Neural cell (in vitro differentiated cells): ENCODE data around the gene CACNB2. TPM values are rescaled to one million over a fixed set of nuclear protein-coding genes. Genes with fewer than 3 reads are reported as not detected.

Experiments used
- H2AFZ ChIP-seq: fragments of 200-600, 300-800 bp; sonication (generic), shearing (Covaris generic); 2 replicates; pipeline ENCODE4 v1.6.0; 2014; ENCODE audit warnings: low read depth, mild to moderate bottlenecking, antibody characterized with exemption, low read length, moderate library complexity
- H3F3A ChIP-seq: fragments of 200-600 bp; shearing (Covaris generic); 2 replicates; pipeline ENCODE4 v1.6.1; 2016; ENCODE audit warnings: mild to moderate bottlenecking, moderate library complexity, mixed read lengths, antibody characterized with exemption, low read length; ENCODE audit not compliant: insufficient read depth, poor library complexity, severe bottlenecking
- H3K27ac ChIP-seq: fragments of 200-600, 300-800 bp; sonication (generic), shearing (Covaris generic); 2 replicates; pipeline ENCODE4 v1.5.1; 2014; ENCODE audit warnings: mild to moderate bottlenecking, low read length, moderate library complexity
- H3K27me3 ChIP-seq: fragments of 300-800, 200-600 bp; sonication (generic), shearing (Covaris generic); 2 replicates; pipeline ENCODE4 v1.6.0; 2014; ENCODE audit warnings: mild to moderate bottlenecking, low read depth, low read length, moderate library complexity; ENCODE audit not compliant: insufficient read depth
- H3K36me3 ChIP-seq: fragments of 300-800, 200-600 bp; sonication (generic), shearing (Covaris generic); 2 replicates; pipeline ENCODE4 v1.5.1; 2014; ENCODE audit warnings: mild to moderate bottlenecking, antibody characterized with exemption, low read length, moderate library complexity; ENCODE audit not compliant: insufficient read depth
- H3K4me2 ChIP-seq: fragments of 300-800, 200-600 bp; sonication (generic), shearing (Covaris generic); 2 replicates; pipeline ENCODE4 v1.6.0; 2014; ENCODE audit warnings: mild to moderate bottlenecking, low read length
- H3K4me3 ChIP-seq: fragments of 300-800, 200-600 bp; sonication (generic), shearing (Covaris generic); 2 replicates; pipeline ENCODE4 v1.5.1; 2014; ENCODE audit warnings: mild to moderate bottlenecking, low read length, moderate library complexity
- H3K79me2 ChIP-seq: fragments of 200-600 bp; shearing (Covaris generic); replicated peaks from 2 replicates; pipeline ENCODE4 v1.6.0; 2014; ENCODE audit warnings: mild to moderate bottlenecking, low read length, moderate library complexity; ENCODE audit not compliant: insufficient read depth
- H3K9ac ChIP-seq: fragments of 300-800, 200-600 bp; sonication (generic), shearing (Covaris generic); 2 replicates; pipeline ENCODE4 v1.6.1; 2016; ENCODE audit warnings: mild to moderate bottlenecking, low read length, mixed read lengths
- H3K9me2 ChIP-seq: fragments of 200-600 bp; shearing (Covaris generic); 2 replicates; pipeline ENCODE4 v1.6.1; 2016; ENCODE audit warnings: mild to moderate bottlenecking, low read length, mixed read lengths; ENCODE audit not compliant: insufficient read depth
- H3K9me3 ChIP-seq: fragments of 200-600, 300-800 bp; sonication (generic), shearing (Covaris generic); 2 replicates; pipeline ENCODE4 v1.6.1; 2016; ENCODE audit warnings: mild to moderate bottlenecking, mixed run types, low read length, moderate library complexity, mixed read lengths
- H4K20me1 ChIP-seq: fragments of 200-600 bp; shearing (Covaris generic); 2 replicates; pipeline ENCODE4 v1.6.1; 2016; ENCODE audit warnings: mild to moderate bottlenecking, mixed run types; ENCODE audit not compliant: insufficient read depth
- EP300 ChIP-seq: fragments of 450-650 bp; conservative IDR thresholded peaks from 2 replicates; pipeline ENCODE4 v1.6.1; 2014; ENCODE audit warnings: antibody characterized with exemption, mild to moderate bottlenecking, moderate library complexity; ENCODE audit not compliant: poor library complexity, severe bottlenecking
- EZH2 ChIP-seq: fragments of 200-600, 300-800 bp; shearing (Covaris generic), sonication (generic); IDR thresholded peaks from 2 replicates; pipeline ENCODE4 v1.6.1; 2014; ENCODE audit warnings: antibody characterized with exemption, low read length, borderline replicate concordance, mild to moderate bottlenecking; ENCODE audit not compliant: insufficient read depth, poor library complexity, severe bottlenecking
- MXI1 ChIP-seq: fragments of 450-650 bp; conservative IDR thresholded peaks from 2 replicates; pipeline ENCODE4 v1.6.1; 2014; ENCODE audit warnings: antibody characterized with exemption, mild to moderate bottlenecking; ENCODE audit not compliant: poor library complexity, severe bottlenecking
- POLR2AphosphoS5 ChIP-seq: IDR thresholded peaks from 2 replicates; pipeline ENCODE4 v1.6.1; 2012
- RAD21 ChIP-seq: fragments of 450-650 bp; conservative IDR thresholded peaks from 2 replicates; pipeline ENCODE4 v1.6.1; 2014; ENCODE audit warnings: antibody characterized with exemption, mild to moderate bottlenecking, moderate library complexity
- SMC3 ChIP-seq: fragments of 450-650 bp; conservative IDR thresholded peaks from 2 replicates; pipeline ENCODE4 v1.6.1; 2014; ENCODE audit warnings: antibody characterized with exemption, mild to moderate bottlenecking, moderate library complexity; ENCODE audit not compliant: poor library complexity
- TAF1 ChIP-seq: IDR thresholded peaks from 2 replicates; pipeline ENCODE4 v1.6.1; 2012; ENCODE audit warnings: low read depth
- polyA plus RNA-seq: library from polyadenylated mRNA; depleted of rRNA; stranded (reverse); fragments of >200 nt; gene quantifications from 2 replicates; pipeline ENCODE4 v1.2.3, GENCODE V29; 2014
- TF ChIP-seq, protein P1 (sequence below): IDR thresholded peaks from 2 replicates; pipeline ENCODE4 v1.6.1; 2012; ENCODE audit warnings: borderline replicate concordance
- TF ChIP-seq, protein P2 (sequence below): fragments of 450-650 bp; IDR thresholded peaks from 2 replicates; pipeline ENCODE4 v1.5.1; 2014; ENCODE audit warnings: antibody characterized with exemption, mild to moderate bottlenecking, moderate library complexity; ENCODE audit not compliant: poor library complexity, severe bottlenecking

CACNB2 gene
- polyA plus RNA-seq, 1 donor from 2014 or later: 14.3 TPM

DNA sequence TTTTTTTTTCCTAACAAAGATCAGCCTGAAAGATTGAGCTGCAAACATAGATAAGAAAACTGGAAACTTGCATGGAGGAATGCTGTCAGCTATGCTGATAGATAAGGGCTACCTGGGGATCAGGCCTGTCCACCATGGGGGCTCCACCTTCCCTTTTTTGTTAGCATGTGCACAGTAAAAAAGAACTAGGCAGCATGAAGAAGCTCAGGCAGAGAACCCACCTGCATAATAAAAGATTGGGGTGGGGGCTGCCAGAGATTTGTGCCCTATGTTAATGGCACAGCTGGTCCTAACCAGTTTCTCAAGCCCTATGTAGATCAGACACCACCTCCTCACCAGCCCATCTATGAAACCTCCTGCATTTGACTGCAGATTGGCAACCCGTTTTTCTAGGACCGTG is 45.4 kb upstream of the CACNB2 start:
- H3K4me3 ChIP-seq: no peak overlapping the region
- H3K4me2 ChIP-seq: no peak overlapping the region
- no peaks in the 10 kb centered on the region for H3K9me3 ChIP-seq
- H3K27ac ChIP-seq: no peak overlapping the region
- H3K36me3 ChIP-seq: no peaks in the 10 kb centered on the region
- H3K9ac ChIP-seq: no peak overlapping the region
- no peak for TF ChIP-seq EP300
- no peak for TF ChIP-seq RAD21
- TF ChIP-seq TAF1: no peak
- no peak for TF ChIP-seq POLR2AphosphoS5
- TF ChIP-seq, protein P1, sequence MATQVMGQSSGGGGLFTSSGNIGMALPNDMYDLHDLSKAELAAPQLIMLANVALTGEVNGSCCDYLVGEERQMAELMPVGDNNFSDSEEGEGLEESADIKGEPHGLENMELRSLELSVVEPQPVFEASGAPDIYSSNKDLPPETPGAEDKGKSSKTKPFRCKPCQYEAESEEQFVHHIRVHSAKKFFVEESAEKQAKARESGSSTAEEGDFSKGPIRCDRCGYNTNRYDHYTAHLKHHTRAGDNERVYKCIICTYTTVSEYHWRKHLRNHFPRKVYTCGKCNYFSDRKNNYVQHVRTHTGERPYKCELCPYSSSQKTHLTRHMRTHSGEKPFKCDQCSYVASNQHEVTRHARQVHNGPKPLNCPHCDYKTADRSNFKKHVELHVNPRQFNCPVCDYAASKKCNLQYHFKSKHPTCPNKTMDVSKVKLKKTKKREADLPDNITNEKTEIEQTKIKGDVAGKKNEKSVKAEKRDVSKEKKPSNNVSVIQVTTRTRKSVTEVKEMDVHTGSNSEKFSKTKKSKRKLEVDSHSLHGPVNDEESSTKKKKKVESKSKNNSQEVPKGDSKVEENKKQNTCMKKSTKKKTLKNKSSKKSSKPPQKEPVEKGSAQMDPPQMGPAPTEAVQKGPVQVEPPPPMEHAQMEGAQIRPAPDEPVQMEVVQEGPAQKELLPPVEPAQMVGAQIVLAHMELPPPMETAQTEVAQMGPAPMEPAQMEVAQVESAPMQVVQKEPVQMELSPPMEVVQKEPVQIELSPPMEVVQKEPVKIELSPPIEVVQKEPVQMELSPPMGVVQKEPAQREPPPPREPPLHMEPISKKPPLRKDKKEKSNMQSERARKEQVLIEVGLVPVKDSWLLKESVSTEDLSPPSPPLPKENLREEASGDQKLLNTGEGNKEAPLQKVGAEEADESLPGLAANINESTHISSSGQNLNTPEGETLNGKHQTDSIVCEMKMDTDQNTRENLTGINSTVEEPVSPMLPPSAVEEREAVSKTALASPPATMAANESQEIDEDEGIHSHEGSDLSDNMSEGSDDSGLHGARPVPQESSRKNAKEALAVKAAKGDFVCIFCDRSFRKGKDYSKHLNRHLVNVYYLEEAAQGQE: no peak
- no peak for TF ChIP-seq SMC3
- TF ChIP-seq MXI1: no peak
- no peak for TF ChIP-seq EZH2
- no peaks in the 10 kb centered on the region for H3K9me2 ChIP-seq
- H3F3A ChIP-seq: no peaks in the 10 kb centered on the region
- no peaks in the 10 kb centered on the region for H3K79me2 ChIP-seq
- no peak overlapping the region for H2AFZ ChIP-seq
- no peaks in the 10 kb centered on the region for H4K20me1 ChIP-seq
- no peaks in the 10 kb centered on the region for H3K27me3 ChIP-seq

DNA sequence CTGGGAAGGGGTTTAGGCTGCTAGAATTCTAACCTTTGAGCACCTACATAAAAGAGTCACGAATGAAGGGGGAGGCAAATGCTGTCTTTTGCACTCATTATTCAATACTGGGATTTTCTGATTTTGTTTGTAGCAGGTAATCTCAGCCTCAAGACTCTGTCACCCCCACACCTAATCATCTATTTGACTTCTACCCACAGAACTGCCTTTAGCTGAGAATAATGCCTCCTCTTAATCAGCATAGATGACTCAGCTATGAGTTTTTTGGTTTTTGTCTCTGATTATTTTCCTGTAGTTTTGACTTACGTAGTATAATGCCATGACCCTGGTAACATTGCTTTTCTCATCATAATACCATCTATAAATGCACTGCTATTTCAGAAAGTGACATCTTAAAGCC is 42.7 kb upstream of the CACNB2 start:
- Histone ChIP-seq H3K4me3 (no peak overlapping the region), H2AFZ (no peak overlapping the region), H3K9me3 (no peaks in the 10 kb centered on the region), H3K79me2 (no peaks in the 10 kb centered on the region), H3K9me2 (no peaks in the 10 kb centered on the region), H4K20me1 (no peaks in the 10 kb centered on the region), H3K9ac (no peak overlapping the region), H3K4me2 (no peak overlapping the region), H3F3A (no peaks in the 10 kb centered on the region), H3K36me3 (no peaks in the 10 kb centered on the region), H3K27ac (no peak overlapping the region), H3K27me3 (no peaks in the 10 kb centered on the region)
- no peak for TF ChIP-seq EP300
- TF ChIP-seq, protein P1: no peak
- TF ChIP-seq MXI1: no peak
- TF ChIP-seq TAF1: no peak
- TF ChIP-seq, protein P2, sequence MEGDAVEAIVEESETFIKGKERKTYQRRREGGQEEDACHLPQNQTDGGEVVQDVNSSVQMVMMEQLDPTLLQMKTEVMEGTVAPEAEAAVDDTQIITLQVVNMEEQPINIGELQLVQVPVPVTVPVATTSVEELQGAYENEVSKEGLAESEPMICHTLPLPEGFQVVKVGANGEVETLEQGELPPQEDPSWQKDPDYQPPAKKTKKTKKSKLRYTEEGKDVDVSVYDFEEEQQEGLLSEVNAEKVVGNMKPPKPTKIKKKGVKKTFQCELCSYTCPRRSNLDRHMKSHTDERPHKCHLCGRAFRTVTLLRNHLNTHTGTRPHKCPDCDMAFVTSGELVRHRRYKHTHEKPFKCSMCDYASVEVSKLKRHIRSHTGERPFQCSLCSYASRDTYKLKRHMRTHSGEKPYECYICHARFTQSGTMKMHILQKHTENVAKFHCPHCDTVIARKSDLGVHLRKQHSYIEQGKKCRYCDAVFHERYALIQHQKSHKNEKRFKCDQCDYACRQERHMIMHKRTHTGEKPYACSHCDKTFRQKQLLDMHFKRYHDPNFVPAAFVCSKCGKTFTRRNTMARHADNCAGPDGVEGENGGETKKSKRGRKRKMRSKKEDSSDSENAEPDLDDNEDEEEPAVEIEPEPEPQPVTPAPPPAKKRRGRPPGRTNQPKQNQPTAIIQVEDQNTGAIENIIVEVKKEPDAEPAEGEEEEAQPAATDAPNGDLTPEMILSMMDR: no peak
- TF ChIP-seq RAD21: no peak
- no peak for TF ChIP-seq EZH2
- no peak for TF ChIP-seq POLR2AphosphoS5
- TF ChIP-seq SMC3: no peak
